Activated naive CD8-positive, alpha-beta T cell (primary cell): ENCODE results near the gene SH3RF1.

Source experiments
- H3K27ac Mint-ChIP-seq: one replicate; pipeline ENCODE4 v1.8.0; 2021; ENCODE audit warnings: mixed read lengths
- H3K27me3 Mint-ChIP-seq: one replicate; pipeline ENCODE4 v1.8.0; 2021; ENCODE audit warnings: mixed read lengths
- H3K36me3 Mint-ChIP-seq: one replicate; pipeline ENCODE4 v1.8.0; 2021; ENCODE audit warnings: mixed read lengths
- H3K4me1 Mint-ChIP-seq: one replicate; pipeline ENCODE4 v1.8.0; 2021; ENCODE audit warnings: low read depth, mixed read lengths
- H3K4me3 Mint-ChIP-seq: one replicate; pipeline ENCODE4 v1.8.0; 2021; ENCODE audit warnings: mild to moderate bottlenecking, mixed read lengths
- H3K9me3 Mint-ChIP-seq: one replicate; pipeline ENCODE4 v1.8.0; 2021; ENCODE audit warnings: low read depth, mixed read lengths

Gene SH3RF1

DNA sequence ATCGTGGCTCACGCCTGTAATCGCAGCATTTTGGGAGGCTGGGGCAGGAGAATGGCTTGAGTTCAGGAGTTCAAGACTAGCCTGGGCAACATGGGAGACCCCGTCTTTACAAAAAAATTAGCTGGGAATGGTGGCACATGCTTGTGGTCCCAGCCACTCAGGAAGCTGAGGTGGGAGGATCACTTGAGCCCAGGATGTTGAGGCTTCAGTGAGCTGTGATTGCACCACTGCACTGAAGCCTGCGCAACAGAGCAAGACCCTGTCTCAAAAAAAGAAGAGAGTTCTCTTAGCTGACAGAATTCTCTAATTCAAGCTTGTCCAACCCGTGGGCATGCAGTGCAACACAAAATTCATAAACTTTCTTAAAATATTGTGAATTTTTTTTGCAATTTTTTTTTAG, 165.1 kb downstream of the SH3RF1 start:
- Mint-ChIP-seq H3K4me1 (no peaks in the 10 kb centered on the region), H3K9me3 (no peaks in the 10 kb centered on the region), H3K4me3 (no peak overlapping the region), H3K27me3 (peaks cover 1% of the 10 kb centered on the region), H3K36me3 (no peaks in the 10 kb centered on the region), H3K27ac (no peak overlapping the region)

DNA sequence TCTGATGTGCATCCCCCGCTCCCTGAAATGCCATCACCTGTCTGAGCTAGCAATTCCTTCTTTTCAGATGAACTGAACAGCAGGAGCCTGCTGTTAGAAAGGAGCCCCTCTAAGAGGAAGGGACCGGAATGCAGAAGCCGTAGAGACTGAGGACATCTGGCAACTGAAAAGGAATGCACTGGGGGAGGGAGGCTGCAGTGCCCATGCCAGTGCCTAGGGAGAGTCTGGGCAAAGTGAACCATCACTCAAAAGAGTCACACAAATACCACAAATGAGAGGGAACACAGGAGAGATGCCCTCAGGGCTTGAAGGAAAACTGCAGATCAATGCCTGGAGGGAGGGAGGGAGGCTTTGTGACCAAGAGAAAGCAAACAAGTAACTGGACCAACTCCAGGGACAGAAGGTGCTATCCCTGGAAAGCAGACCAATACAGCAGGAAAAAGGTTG, 166.8 kb downstream of the SH3RF1 start:
- H3K27ac Mint-ChIP-seq = no peak overlapping the region
- no peaks in the 10 kb centered on the region for H3K36me3 Mint-ChIP-seq
- no peaks in the 10 kb centered on the region for H3K9me3 Mint-ChIP-seq
- no peaks in the 10 kb centered on the region for H3K4me1 Mint-ChIP-seq
- no peaks in the 10 kb centered on the region for H3K27me3 Mint-ChIP-seq
- H3K4me3 Mint-ChIP-seq = no peak overlapping the region

DNA sequence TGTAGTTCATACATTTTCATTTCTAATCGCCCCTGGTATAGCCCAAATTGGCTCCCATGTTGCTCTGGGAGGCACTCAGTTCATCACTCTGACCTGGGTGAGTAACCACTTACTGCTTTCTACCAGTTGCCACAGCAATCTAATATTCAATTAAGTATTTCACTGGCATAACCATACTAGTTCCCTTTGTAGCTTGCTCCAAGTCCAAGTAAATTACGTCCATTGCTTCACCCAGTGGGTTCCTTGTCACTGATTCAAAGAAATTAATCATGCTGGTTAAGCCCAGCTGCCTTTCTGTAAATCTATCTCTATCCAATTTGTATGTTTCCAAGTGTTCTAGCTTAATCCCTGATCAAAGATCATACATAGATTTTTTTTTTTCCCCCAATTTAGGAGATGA, 168.7 kb downstream of the SH3RF1 start:
- no peak overlapping the region for H3K27ac Mint-ChIP-seq
- no peaks in the 10 kb centered on the region for H3K36me3 Mint-ChIP-seq
- no peaks in the 10 kb centered on the region for H3K4me1 Mint-ChIP-seq
- no peak overlapping the region for H3K4me3 Mint-ChIP-seq
- no peaks in the 10 kb centered on the region for H3K9me3 Mint-ChIP-seq
- H3K27me3 Mint-ChIP-seq = peaks cover 3% of the 10 kb centered on the region

DNA sequence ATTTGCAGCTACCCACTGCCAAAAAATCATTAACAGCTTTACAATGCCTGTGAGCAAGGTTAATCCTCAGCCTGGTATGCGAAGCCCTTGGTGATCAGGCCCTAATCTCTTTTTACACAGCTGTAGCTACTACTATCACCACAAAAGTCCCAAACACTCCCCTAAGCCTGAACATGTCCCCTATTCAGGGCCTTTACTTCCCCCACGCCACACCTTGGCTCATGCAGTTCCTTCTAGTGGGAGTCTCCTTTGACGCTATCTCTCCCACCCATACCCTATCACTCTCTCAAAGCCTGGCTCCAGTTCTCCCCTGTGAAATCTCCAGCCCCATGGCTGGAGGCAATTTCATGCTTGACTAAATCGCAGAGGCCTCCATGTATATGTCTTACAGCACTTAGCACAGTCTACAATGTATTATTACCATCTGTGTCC, 170.1 kb downstream of the SH3RF1 start:
- H3K4me1 Mint-ChIP-seq = no peaks in the 10 kb centered on the region
- H3K27ac Mint-ChIP-seq = no peak overlapping the region
- peaks cover 3% of the 10 kb centered on the region for H3K27me3 Mint-ChIP-seq
- no peak overlapping the region for H3K4me3 Mint-ChIP-seq
- H3K36me3 Mint-ChIP-seq = no peaks in the 10 kb centered on the region
- H3K9me3 Mint-ChIP-seq = no peaks in the 10 kb centered on the region

DNA sequence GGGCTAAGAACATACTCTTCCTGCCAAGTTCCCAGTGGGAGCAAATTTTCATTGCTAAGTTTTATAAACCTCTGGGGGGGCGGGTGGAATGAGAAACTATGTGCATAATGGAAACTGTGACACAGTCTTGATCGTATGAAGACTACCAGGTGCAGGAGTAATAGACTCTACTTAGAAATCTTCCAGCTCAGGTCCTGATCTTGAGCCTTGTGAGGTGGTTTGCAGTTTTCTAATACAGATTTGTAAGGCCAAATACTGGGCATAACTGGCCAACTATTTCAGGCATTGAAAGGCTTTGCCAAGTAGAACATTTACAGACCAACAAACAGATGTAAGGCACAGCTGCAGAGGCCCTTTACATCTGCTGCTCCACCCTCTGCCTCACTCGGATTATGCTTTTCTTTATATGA, 171.0 kb downstream of the SH3RF1 start:
- Mint-ChIP-seq H3K4me3 (no peak overlapping the region), H3K27ac (no peak overlapping the region), H3K36me3 (no peaks in the 10 kb centered on the region), H3K4me1 (no peaks in the 10 kb centered on the region), H3K9me3 (no peaks in the 10 kb centered on the region), H3K27me3 (peaks cover 3% of the 10 kb centered on the region)

DNA sequence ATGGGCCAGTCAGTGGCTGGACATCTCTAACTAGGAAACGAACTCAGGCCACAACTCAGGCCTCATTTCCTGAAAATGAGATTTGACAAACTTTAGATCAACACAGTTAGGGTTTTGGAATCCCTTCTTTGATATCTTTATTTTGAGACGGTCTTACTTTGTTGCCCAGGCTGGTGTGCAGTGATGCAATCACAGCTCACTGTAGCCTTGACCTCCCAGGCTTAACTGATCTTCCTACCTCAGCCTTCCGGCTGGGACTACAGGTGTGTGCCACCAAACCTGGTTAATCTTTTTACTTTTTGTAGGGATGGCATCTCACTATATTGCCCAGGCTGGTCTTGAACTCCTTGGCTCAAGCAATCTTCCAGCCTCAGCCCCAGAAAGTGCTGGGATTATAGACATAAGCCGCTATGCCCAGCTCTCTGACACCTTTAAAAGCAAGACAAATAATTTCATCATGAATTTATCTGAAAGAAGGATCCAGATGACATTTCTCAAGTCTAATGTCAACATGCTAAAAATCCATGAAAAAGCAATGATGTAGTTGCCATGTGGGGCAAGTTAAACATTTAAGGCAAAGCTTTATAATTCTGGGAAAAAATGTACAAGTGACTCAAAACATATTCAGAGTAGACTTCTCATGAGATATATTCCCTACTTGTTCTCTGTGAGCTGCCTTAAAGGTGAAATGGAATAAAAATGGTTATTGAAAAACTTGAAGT, 171.6 kb downstream of the SH3RF1 start:
- Mint-ChIP-seq H3K9me3 (no peaks in the 10 kb centered on the region), H3K4me1 (no peaks in the 10 kb centered on the region), H3K4me3 (no peak overlapping the region), H3K27ac (no peak overlapping the region), H3K36me3 (no peaks in the 10 kb centered on the region), H3K27me3 (peaks cover 3% of the 10 kb centered on the region)

DNA sequence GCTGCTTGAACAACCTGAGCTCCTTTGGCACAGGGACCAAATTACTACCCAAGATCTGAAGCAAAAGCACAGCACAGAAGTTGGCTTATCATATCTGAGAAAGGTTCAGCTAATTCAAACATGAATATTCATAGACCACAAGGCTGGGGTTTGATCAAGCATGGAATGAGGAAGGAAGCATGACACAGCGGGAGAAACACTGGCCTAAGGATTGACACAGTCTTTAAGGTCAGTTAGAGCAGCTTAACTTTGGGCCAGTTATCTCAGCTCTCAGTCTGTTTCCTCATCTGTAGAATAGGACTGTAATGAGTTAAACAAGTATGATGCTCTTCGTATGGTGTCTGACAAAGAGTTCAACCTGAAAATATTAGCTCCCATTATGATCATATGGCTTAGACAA, 172.2 kb downstream of the SH3RF1 start:
- H3K36me3 Mint-ChIP-seq = no peaks in the 10 kb centered on the region
- H3K27ac Mint-ChIP-seq = peak overlapping the region; percentile 9
- H3K4me3 Mint-ChIP-seq = no peak overlapping the region
- peaks cover 3% of the 10 kb centered on the region for H3K27me3 Mint-ChIP-seq
- H3K4me1 Mint-ChIP-seq = no peaks in the 10 kb centered on the region
- no peaks in the 10 kb centered on the region for H3K9me3 Mint-ChIP-seq

DNA sequence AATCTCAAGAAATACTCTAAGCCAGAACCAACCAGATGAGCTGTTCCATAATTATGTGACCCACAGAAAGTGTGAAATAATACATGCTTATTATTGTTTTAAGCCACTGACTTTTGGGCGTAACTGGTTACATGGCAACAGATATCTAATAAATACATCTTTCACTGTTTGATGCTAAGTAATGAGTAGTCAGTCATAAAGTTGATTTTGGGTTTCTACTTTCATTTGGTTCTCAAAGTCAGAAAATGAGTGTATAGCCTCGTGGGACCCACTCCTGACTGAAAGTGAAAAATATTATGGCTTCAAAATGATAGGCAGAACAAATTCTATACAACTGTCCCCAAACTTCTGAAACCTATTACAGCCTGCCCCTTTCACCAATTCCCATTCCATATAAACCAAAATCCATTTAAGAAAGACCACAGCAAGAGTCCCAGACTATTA, 172.7 kb downstream of the SH3RF1 start:
- H3K27me3 Mint-ChIP-seq = peaks cover 3% of the 10 kb centered on the region
- no peaks in the 10 kb centered on the region for H3K4me1 Mint-ChIP-seq
- H3K4me3 Mint-ChIP-seq = no peak overlapping the region
- H3K36me3 Mint-ChIP-seq = no peaks in the 10 kb centered on the region
- peak overlapping the region; percentile 9 for H3K27ac Mint-ChIP-seq
- H3K9me3 Mint-ChIP-seq = no peaks in the 10 kb centered on the region

DNA sequence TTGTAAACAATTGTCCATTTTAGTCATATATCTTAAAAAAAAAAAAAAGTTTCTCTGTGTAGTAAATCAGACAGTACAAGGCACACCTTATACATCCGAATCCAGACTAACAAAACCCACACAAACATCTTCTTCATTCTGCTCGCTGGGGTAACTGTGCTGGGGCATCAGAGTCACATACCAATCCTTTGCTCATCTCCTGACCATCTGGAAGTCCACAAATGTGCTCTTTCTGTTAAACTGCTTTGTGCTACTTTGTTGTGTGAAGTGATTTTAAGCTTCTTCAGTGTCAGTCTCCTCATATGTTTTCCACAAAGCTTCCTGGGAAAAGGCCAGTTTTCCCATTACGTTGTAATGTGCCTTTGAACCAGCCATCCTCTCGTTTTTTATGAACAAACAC, 174.5 kb downstream of the SH3RF1 start:
- Mint-ChIP-seq H3K4me3 (no peak overlapping the region), H3K9me3 (no peaks in the 10 kb centered on the region), H3K27me3 (peaks cover 3% of the 10 kb centered on the region), H3K36me3 (no peaks in the 10 kb centered on the region), H3K27ac (no peak overlapping the region), H3K4me1 (no peaks in the 10 kb centered on the region)

DNA sequence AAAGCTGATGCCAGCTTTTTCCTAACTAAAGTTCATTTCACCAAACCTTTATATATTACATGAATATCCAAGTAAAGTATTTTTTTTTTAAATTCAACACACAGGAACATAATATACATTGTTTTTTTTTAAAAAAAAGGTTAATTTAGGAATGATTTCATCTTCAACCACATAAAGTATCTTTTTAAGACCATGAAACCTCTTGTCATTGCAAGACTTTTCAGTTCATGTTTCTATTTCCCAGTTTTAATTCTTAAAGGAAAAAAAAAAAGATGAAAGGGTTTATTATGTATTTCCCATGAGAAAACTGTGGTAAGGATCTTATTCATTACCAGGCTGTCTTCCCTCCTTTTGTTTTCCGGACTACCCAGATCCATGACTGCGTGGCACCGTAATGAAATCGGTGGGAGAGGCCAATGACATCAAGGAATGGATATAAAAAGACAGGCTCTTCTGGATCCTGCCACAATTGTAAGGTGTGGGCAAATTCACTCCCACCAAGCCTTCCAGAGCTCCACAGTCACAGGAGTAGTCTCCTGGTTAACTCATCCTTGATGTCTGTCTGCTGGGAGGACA, 176.0 kb downstream of the SH3RF1 start:
- Mint-ChIP-seq H3K4me1 (no peaks in the 10 kb centered on the region), H3K27ac (no peak overlapping the region), H3K4me3 (no peak overlapping the region), H3K9me3 (peaks cover 5% of the 10 kb centered on the region), H3K27me3 (peaks cover 3% of the 10 kb centered on the region), H3K36me3 (peaks cover 4% of the 10 kb centered on the region)

DNA sequence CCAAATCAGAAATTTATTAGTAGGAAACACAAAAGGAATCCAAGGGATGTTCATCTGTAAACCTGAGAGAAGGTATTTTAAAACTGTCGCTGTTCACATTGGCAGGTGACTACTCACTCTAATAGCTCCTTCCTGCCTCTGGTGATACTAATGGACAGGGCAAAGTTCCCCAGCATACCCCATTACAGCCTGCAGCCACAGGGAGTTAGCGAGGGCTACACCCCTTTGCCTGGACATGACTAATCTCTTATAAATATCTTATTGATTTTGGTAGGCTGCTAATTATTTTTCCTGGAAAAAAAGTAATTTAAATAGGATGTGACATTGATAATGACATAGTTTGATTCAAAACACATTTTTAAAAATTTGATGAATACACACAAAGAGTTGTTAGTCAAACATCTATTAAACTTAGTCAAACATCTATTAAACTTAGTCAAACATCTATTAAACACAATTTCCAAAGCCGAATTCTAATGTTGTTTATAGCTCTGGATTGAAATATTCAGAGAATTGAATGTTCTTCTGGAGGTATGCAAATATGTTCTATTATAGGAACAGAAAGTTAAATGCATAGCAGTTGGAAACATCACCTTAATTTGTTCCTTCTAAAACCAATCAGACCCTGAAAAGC, 177.8 kb downstream of the SH3RF1 start:
- Mint-ChIP-seq H3K4me3 (no peak overlapping the region), H3K36me3 (peaks cover 4% of the 10 kb centered on the region), H3K27me3 (peaks cover 3% of the 10 kb centered on the region), H3K27ac (no peak overlapping the region), H3K4me1 (no peaks in the 10 kb centered on the region), H3K9me3 (peaks cover 5% of the 10 kb centered on the region)

DNA sequence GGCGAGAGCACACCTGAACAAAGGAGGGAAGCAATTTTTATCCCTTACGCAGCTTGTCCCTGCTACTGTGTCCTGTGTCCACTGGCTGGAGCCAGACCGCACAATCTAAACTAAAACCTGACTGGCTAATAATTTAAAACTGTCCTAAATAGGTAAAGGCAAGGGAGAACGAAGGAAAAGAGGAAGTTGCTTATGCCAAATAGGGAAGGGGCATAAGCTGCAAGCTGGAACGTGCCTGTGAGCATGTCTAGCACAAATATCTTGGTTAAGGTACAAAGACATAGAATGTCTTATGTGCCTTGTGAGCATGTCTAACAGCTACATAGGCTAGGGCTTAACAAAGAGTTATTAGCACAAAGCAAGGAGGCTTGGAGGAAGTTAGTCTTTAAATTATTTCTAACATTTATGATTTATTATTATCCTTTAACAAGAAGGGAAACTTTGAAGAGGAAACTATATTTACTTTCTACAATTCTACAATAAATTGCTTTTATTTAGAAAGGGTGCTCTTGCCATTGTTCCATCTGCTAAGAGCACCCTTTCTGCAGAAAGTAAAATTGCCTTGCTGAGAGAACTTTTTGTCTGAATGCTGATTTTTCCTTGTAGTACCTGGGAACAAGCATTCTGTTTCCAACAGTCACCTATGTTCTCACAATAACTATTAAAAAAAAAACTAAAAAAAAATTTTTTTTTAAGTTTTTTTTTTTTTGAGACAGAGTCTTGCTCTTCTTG, 180.1 kb downstream of the SH3RF1 start:
- H3K4me3 Mint-ChIP-seq = no peak overlapping the region
- no peaks in the 10 kb centered on the region for H3K4me1 Mint-ChIP-seq
- no peaks in the 10 kb centered on the region for H3K27me3 Mint-ChIP-seq
- H3K36me3 Mint-ChIP-seq = peaks cover 4% of the 10 kb centered on the region
- H3K9me3 Mint-ChIP-seq = peaks cover 5% of the 10 kb centered on the region
- no peak overlapping the region for H3K27ac Mint-ChIP-seq

DNA sequence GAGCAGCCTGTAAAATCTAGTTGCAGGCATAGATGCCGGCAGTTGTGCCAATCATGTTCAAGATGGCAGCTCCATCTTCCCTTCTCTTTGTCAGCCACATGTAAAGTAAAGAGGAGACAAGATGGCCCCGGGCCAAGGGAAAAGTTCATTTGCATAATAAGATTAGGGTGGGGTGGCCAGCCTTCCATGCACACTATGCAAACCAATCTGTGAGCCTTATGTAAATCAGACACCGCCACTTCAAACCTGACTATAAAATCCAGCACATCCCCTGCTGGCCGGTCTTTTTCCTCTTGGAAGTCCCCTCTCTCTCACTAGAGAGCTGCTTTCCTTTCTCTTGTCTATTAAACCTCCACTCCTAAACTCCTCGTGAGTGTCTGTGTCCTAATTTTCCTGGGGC, 181.8 kb downstream of the SH3RF1 start:
- Mint-ChIP-seq H3K36me3 (peaks cover 4% of the 10 kb centered on the region), H3K27ac (no peak overlapping the region)

DNA sequence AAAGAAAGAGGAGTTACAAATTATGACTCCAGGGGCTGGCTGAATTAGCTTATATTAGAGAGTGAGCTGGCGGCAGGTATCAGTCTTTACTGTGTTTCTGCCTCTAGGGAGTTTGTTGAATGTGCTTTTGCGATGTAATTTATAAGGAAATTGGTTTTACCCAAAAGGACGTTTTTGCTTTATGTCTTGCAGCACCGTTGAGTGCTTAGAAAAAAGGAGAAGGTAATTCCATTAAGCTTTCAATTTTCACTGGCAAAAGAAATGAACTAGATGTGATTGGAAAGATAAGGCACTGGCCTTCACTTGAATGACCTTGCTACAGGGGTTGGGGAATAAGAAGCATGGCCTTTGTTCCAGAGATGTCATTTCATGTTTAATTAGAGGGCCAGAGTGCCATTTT, 185.8 kb downstream of the SH3RF1 start:
- no peaks in the 10 kb centered on the region for H3K9me3 Mint-ChIP-seq
- H3K27me3 Mint-ChIP-seq = no peaks in the 10 kb centered on the region
- H3K4me1 Mint-ChIP-seq = peaks cover 8% of the 10 kb centered on the region
- H3K4me3 Mint-ChIP-seq = no peak overlapping the region
- no peak overlapping the region for H3K27ac Mint-ChIP-seq
- H3K36me3 Mint-ChIP-seq = no peaks in the 10 kb centered on the region

More for the DNA sequence above, 181.8 kb downstream of the SH3RF1 start:
- no peak overlapping the region for H3K4me3 Mint-ChIP-seq
- H3K9me3 Mint-ChIP-seq = peaks cover 5% of the 10 kb centered on the region
- no peaks in the 10 kb centered on the region for H3K27me3 Mint-ChIP-seq
- H3K4me1 Mint-ChIP-seq = no peaks in the 10 kb centered on the region

DNA sequence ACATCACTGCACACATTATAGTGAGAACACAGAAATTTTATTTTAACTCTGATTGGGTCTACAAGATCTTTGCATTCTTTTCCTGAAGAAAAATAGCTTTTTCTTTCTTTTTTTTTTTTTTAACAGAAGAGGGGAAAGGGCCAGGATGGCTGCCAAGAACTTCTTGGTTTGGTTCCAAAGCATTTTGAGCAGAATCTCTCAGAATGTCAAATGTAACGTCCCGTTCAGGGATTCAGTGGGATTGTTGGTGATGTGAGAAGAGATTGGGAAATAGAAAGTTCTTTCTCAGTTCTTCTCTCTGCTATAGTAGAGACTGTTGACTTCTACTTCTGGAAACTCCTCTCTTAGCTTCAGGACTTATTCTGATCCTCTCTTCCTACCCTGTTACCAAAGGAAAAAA, 189.8 kb downstream of the SH3RF1 start:
- Mint-ChIP-seq H3K36me3 (no peaks in the 10 kb centered on the region), H3K9me3 (no peaks in the 10 kb centered on the region), H3K4me3 (no peak overlapping the region), H3K27me3 (peaks cover 4% of the 10 kb centered on the region), H3K4me1 (peaks cover 14% of the 10 kb centered on the region), H3K27ac (no peak overlapping the region)
